Measurements from ENCODE around the gene GPR37. TPM values are rescaled to one million over a fixed set of nuclear protein-coding genes. Genes with fewer than 3 reads are reported as not detected.

The GPR37 gene
- total RNA-seq, 4 donors from 2014 or later, result 3.1 to 6.9 (median 6.1) TPM

DNA sequence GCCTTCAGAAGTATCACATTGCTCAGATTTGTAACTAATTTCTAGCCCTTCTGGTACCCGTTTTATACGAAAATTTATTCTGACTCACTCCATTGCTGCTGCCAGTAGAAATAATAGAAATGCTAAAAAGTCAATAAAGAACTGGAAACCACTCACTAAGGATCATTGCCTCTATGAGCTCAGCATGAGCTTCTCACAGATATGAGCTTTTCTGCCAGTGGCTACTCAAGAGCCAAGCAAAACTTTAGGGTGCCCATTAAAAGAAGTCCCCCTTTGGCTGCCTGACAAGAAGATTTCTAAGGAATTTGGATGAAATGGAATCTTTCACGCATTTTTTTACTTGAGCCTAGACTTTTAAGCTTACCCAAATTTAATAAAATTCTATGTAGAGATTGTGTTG is 52.5 kb downstream of the GPR37 start:
- Histone ChIP-seq H3K9me3 (no peaks in the 10 kb centered on the region), H3K27me3 (no peaks in the 10 kb centered on the region), H3K27ac (no peak overlapping the region), H3K4me3 (no peak overlapping the region), H3K4me1 (no peaks in the 10 kb centered on the region), H3K36me3 (no peaks in the 10 kb centered on the region)
- TF ChIP-seq POLR2AphosphoS5 (IDR thresholded peaks at IDR 0.05), result no peak
- no peak for TF ChIP-seq EP300 (IDR thresholded peaks at IDR 0.05)
- TF ChIP-seq, protein P1, sequence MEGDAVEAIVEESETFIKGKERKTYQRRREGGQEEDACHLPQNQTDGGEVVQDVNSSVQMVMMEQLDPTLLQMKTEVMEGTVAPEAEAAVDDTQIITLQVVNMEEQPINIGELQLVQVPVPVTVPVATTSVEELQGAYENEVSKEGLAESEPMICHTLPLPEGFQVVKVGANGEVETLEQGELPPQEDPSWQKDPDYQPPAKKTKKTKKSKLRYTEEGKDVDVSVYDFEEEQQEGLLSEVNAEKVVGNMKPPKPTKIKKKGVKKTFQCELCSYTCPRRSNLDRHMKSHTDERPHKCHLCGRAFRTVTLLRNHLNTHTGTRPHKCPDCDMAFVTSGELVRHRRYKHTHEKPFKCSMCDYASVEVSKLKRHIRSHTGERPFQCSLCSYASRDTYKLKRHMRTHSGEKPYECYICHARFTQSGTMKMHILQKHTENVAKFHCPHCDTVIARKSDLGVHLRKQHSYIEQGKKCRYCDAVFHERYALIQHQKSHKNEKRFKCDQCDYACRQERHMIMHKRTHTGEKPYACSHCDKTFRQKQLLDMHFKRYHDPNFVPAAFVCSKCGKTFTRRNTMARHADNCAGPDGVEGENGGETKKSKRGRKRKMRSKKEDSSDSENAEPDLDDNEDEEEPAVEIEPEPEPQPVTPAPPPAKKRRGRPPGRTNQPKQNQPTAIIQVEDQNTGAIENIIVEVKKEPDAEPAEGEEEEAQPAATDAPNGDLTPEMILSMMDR (IDR thresholded peaks at IDR 0.05), result no peak
- TF ChIP-seq POLR2A (IDR thresholded peaks at IDR 0.05), result no peak
- no peak for DNase-seq (ENCODE audit: low spot score in 2 of 2)
- 77% methylated on average over 3 of the region's 3 CpGs for WGBS

DNA sequence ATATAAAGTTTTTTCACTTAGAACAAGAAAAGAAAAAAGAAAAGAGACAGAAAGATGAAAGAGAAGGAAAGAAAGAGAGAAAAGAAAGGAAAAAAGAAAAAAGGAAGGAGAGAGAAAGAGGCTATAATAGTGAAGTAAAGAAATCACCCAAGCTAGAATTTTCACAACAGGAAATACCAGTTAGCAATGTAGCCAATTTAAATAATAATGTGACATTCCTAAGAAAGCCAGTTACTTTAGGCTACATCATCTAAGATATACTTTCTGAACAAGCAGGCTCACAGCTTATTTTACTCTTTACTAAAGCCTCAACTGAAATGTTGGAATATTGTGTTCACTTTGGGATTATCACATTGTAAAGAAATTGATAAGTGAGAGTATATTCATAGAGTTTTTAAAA is 53.6 kb downstream of the GPR37 start:
- TF ChIP-seq, protein P1 (IDR thresholded peaks at IDR 0.05), result no peak
- TF ChIP-seq POLR2A (IDR thresholded peaks at IDR 0.05) (no peak), EP300 (IDR thresholded peaks at IDR 0.05) (no peak), POLR2AphosphoS5 (IDR thresholded peaks at IDR 0.05) (no peak)
- Histone ChIP-seq H3K4me3 (no peak overlapping the region), H3K4me1 (no peaks in the 10 kb centered on the region), H3K27ac (no peak overlapping the region), H3K27me3 (no peaks in the 10 kb centered on the region), H3K36me3 (no peaks in the 10 kb centered on the region), H3K9me3 (no peaks in the 10 kb centered on the region)
- DNase-seq (ENCODE audit: low spot score in 2 of 2), result no peak

- Histone ChIP-seq H3K27me3 (no peaks in the 10 kb centered on the region), H3K4me1 (peaks cover 10% of the 10 kb centered on the region), H3K4me3 (no peak overlapping the region), H3K36me3 (no peaks in the 10 kb centered on the region), H3K9me3 (no peaks in the 10 kb centered on the region), H3K27ac (no peak overlapping the region)
- TF ChIP-seq POLR2A (IDR thresholded peaks at IDR 0.05), result no peak
- TF ChIP-seq, protein P1 (IDR thresholded peaks at IDR 0.05), result no peak
- TF ChIP-seq EP300 (IDR thresholded peaks at IDR 0.05), result no peak
- no peak for TF ChIP-seq POLR2AphosphoS5 (IDR thresholded peaks at IDR 0.05)
- WGBS, result 32% methylated on average over 2 of the region's 2 CpGs
- no peak for DNase-seq (ENCODE audit: low spot score in 2 of 2)
Measured at GRCh38 chr7:124702385-124702784, 63.2 kb downstream of the GPR37 start.

- Histone ChIP-seq H3K4me1 (peaks cover 10% of the 10 kb centered on the region), H3K27me3 (no peaks in the 10 kb centered on the region), H3K36me3 (no peaks in the 10 kb centered on the region), H3K27ac (no peak overlapping the region), H3K4me3 (no peak overlapping the region), H3K9me3 (no peaks in the 10 kb centered on the region)
- WGBS, result 54% methylated on average over 2 of the region's 2 CpGs
- no peak for DNase-seq (ENCODE audit: low spot score in 2 of 2)
- TF ChIP-seq EP300 (IDR thresholded peaks at IDR 0.05) (no peak), POLR2AphosphoS5 (IDR thresholded peaks at IDR 0.05) (no peak), POLR2A (IDR thresholded peaks at IDR 0.05) (no peak)
- TF ChIP-seq, protein P1 (IDR thresholded peaks at IDR 0.05), result no peak
Measured at GRCh38 chr7:124701955-124702354, 63.6 kb downstream of the GPR37 start.

DNA sequence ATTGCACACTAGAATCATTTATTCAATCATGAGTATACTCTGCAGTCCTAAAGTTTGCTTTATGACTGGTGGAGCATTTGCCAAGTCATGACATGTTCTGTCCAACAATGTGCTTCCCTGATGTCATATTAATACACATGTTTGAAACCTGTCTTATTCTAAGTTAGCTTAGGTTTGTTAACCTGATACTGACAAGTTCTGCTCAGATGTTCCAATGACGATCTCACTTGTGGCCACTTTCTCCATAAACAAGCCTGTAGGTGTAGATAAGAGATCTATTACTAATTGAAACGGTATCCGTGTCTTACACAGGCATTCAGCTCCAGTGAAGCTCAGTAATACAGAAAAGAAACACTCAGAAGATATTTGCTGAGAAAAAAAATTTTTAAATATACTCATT is 64.9 kb downstream of the GPR37 start:
- no peaks in the 10 kb centered on the region for H3K36me3 ChIP-seq
- DNase-seq (ENCODE audit: low spot score in 2 of 2), result no peak
- no peaks in the 10 kb centered on the region for H3K27me3 ChIP-seq
- H3K27ac ChIP-seq, result no peak overlapping the region
- H3K4me1 ChIP-seq, result peaks cover 10% of the 10 kb centered on the region
- 40% methylated on average over 3 of the region's 3 CpGs for WGBS
- H3K4me3 ChIP-seq, result no peak overlapping the region
- no peak for TF ChIP-seq POLR2AphosphoS5 (IDR thresholded peaks at IDR 0.05)
- TF ChIP-seq EP300 (IDR thresholded peaks at IDR 0.05), result no peak
- TF ChIP-seq, protein P1 (IDR thresholded peaks at IDR 0.05), result no peak
- TF ChIP-seq POLR2A (IDR thresholded peaks at IDR 0.05), result no peak
- no peaks in the 10 kb centered on the region for H3K9me3 ChIP-seq

Data from suprapubic skin (tissue), 4 donors.